GM06990 (cell line): Measurements from ENCODE around the gene CA9.
A peak's percentile ranks its signal among the peaks of the same experiment; 100 is the strongest.

Experiments
- DNase-seq: peaks from one replicate; pipeline ENCODE4 v3.0.0-alpha.2; 2011; ENCODE audit not compliant: insufficient read length; ENCODE audit errors: extremely low read depth
- H3K27me3 ChIP-seq: replicated peaks from 2 replicates; pipeline ENCODE4 v1.6.0; 2011; ENCODE audit warnings: low read length; ENCODE audit not compliant: control insufficient read depth, insufficient read depth
- H3K36me3 ChIP-seq: 2 replicates; pipeline ENCODE4 v1.5.1; 2011; ENCODE audit warnings: low read length; ENCODE audit not compliant: control insufficient read depth, insufficient read depth
- H3K4me3 ChIP-seq: replicated peaks from 2 replicates; pipeline ENCODE4 v1.5.1; 2011; ENCODE audit warnings: low read depth, mild to moderate bottlenecking, control low read depth, low read length
- CTCF ChIP-seq: IDR thresholded peaks from 2 replicates; pipeline ENCODE4 v1.5.1; 2011; ENCODE audit warnings: low read length, control low read depth, mild to moderate bottlenecking, inconsistent platforms; ENCODE audit not compliant: insufficient read depth, poor library complexity, severe bottlenecking

The CA9 gene

DNA sequence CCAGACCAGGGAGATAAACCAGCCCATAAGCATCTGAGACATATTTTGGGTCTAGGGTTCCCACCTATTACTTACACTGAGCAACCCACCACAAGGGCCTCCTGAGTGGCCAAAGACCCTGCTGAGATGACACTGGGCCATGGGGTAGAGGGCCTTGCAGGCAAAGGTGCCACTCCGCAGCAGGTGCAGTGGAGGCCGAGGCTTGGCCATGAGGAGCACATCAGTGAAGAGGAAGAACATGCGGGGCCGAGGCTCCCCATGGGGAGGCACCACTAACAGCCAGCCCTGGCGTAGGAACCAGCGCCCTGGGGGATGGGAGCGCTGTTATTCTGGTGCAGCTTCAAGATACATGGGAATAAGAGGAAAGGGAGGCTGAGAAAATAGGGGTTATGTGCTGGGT, 11.3 kb upstream of the CA9 start:
- Histone ChIP-seq H3K27me3 (no peaks in the 10 kb centered on the region), H3K4me3 (no peak overlapping the region), H3K36me3 (peaks cover 12% of the 10 kb centered on the region)
- DNase-seq = no peak
- TF ChIP-seq CTCF = no peak

GRCh38 chr9:35664531-35665470, 8.9 kb upstream of the CA9 start, which contains the start of gene ARHGEF39:
ARHGEF39 (minus strand) TSS chr9:35665195; CDS start chr9:35665169, 26 bp downstream.
- peak; percentile 34 for TF ChIP-seq CTCF
- H3K36me3 ChIP-seq = peaks cover 12% of the 10 kb centered on the region
- peak within 1 kb of the TSS; percentile 65 for H3K4me3 ChIP-seq
- no peaks in the 10 kb centered on the region for H3K27me3 ChIP-seq
- peak; percentile 90 for DNase-seq

DNA sequence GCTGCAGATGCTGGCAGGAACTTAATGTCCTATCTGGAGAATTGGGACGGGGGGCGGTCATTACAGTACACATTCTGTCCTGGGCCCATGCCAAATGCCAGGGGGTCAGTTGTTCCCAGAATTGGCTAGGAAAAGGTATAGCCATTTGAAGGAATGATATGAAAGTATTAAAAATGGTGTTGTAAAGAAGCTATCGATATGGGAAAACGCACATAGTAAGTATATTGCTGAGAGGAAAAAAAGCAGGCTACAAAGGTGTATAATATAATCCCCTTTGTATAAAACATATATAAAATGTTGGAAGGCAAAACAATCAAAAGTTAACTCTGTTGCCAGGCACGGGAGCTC, 8.3 kb upstream of the CA9 start:
- TF ChIP-seq CTCF = no peak
- no peak for DNase-seq
- H3K27me3 ChIP-seq = no peaks in the 10 kb centered on the region
- H3K4me3 ChIP-seq = peak overlapping the region; percentile 65
- peaks cover 9% of the 10 kb centered on the region for H3K36me3 ChIP-seq

GRCh38 chr9:35666045-35666444, 7.7 kb upstream of the CA9 start:
- Histone ChIP-seq H3K27me3 (no peaks in the 10 kb centered on the region), H3K36me3 (peaks cover 4% of the 10 kb centered on the region), H3K4me3 (no peak overlapping the region; the same call in 1 of the 2 replicates)
- TF ChIP-seq CTCF = no peak
- DNase-seq = no peak

- TF ChIP-seq CTCF = no peak
- Histone ChIP-seq H3K36me3 (peaks cover 3% of the 10 kb centered on the region; the same call in 1 of the 2 replicates), H3K4me3 (no peak overlapping the region), H3K27me3 (no peaks in the 10 kb centered on the region)
- no peak for DNase-seq
Measured at GRCh38 chr9:35666549-35666948, 7.2 kb upstream of the CA9 start.
